Activated CD8-positive, alpha-beta memory T cell treated with anti-CD3 and anti-CD28 coated beads, Interleukin-2, amount 50 U/mL, for 4 hours (primary cell): ENCODE measurements around the gene PDE10A.

Experiments used
- DNase-seq: peaks from one replicate; pipeline ENCODE4 v3.0.0-alpha.2; 2020

PDE10A gene

GRCh38 chr6:165458134-165458533 lies 204.9 kb downstream of the PDE10A start:
- no peak for DNase-seq

- no peak for DNase-seq
Observed at GRCh38 chr6:165456286-165456685, 206.8 kb downstream of the PDE10A start.

GRCh38 chr6:165455488-165455887 lies 207.6 kb downstream of the PDE10A start:
- DNase-seq = no peak

GRCh38 chr6:165453395-165453794 lies 209.6 kb downstream of the PDE10A start:
- no peak for DNase-seq

GRCh38 chr6:165451838-165452237 lies 211.2 kb downstream of the PDE10A start:
- DNase-seq = no peak

GRCh38 chr6:165448210-165448609 lies 214.8 kb downstream of the PDE10A start:
- DNase-seq = no peak

- DNase-seq = no peak
Observed at GRCh38 chr6:165447141-165447540, 215.9 kb downstream of the PDE10A start.

- DNase-seq = no peak
Observed at GRCh38 chr6:165446331-165446730, 216.7 kb downstream of the PDE10A start.

GRCh38 chr6:165443462-165443861 lies 219.6 kb downstream of the PDE10A start:
- DNase-seq = no peak

- no peak for DNase-seq
Observed at GRCh38 chr6:165441181-165441580, 221.9 kb downstream of the PDE10A start.

- no peak for DNase-seq
Observed at GRCh38 chr6:165439928-165440554, 223.0 kb downstream of the PDE10A start.

GRCh38 chr6:165426892-165427291 lies 236.1 kb downstream of the PDE10A start:
- no peak for DNase-seq

GRCh38 chr6:165422192-165422591 lies 240.8 kb downstream of the PDE10A start:
- DNase-seq = no peak

- no peak for DNase-seq
Observed at GRCh38 chr6:165417278-165417865, 245.7 kb downstream of the PDE10A start.

GRCh38 chr6:165404697-165405096 lies 258.3 kb downstream of the PDE10A start:
- no peak for DNase-seq

- no peak for DNase-seq
Observed at GRCh38 chr6:165404296-165404695, 258.7 kb downstream of the PDE10A start.

GRCh38 chr6:165403006-165403595 lies 259.9 kb downstream of the PDE10A start:
- no peak for DNase-seq

GRCh38 chr6:165401092-165401491 lies 261.9 kb downstream of the PDE10A start:
- no peak for DNase-seq

- no peak for DNase-seq
Observed at GRCh38 chr6:165390475-165390874, 272.6 kb downstream of the PDE10A start.

GRCh38 chr6:165389534-165389933 lies 273.5 kb downstream of the PDE10A start:
- DNase-seq = no peak

GRCh38 chr6:165383323-165383722 lies 279.7 kb downstream of the PDE10A start:
- DNase-seq = no peak

- no peak for DNase-seq
Observed at GRCh38 chr6:165376100-165376499, 286.9 kb downstream of the PDE10A start.

- DNase-seq = no peak
Observed at GRCh38 chr6:165365371-165365770, 297.7 kb downstream of the PDE10A start.

GRCh38 chr6:165345700-165346099 lies 317.3 kb downstream of the PDE10A start:
- DNase-seq = no peak

GRCh38 chr6:165340532-165340931 lies 322.5 kb downstream of the PDE10A start:
- DNase-seq = no peak
